HG03575 (cell line): ENCODE measurements around the gene LMO2.
A peak's percentile ranks its signal among the peaks of the same experiment; 100 is the strongest.

ENCODE experiments used
- ATAC-seq: cut with Tn5 transposase; IDR thresholded peaks from one replicate; pipeline ENCODE4 v1.9.1; 2021; ENCODE audit not compliant: unreplicated experiment, insufficient number of reproducible peaks, low FRiP score; ENCODE audit errors: extremely low read depth

Gene LMO2

GRCh38 chr11:33893711-33894397, 2.0 kb upstream of the LMO2 start:
- peak; percentile 47 for ATAC-seq

DNA sequence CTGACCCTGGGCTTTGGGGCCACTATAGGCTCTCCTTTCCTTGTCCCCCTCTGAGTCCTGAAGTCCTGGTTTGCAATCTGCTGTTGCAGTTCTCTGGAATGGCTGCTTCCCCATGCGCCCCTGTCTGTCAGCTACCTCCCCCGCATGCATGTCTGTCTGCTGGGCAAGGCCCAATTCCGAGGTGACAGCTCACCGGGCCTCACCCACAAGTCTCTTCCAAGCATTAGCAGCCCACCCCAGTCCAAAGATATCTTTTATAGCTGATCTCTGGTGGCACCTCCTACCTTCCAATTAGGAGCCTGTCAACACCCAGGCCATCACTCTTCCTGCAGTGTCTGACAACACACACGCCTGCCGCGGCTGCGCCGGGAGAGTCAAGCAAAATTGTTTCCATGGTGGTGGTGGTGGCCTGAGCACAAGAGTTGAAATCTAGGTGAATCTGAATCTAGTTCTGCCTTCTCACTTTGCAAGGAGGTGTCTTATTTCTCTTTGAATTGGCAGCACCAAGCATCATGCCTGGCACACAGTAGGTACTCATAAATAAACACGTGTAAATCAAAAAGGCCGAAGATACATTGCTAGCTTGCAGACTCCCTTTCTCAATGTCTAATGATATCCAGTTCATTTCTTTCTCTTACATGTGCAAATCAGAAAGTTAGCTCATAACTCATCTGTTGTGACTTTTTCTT, 1.2 kb upstream of the LMO2 start:
- ATAC-seq, result no peak

DNA sequence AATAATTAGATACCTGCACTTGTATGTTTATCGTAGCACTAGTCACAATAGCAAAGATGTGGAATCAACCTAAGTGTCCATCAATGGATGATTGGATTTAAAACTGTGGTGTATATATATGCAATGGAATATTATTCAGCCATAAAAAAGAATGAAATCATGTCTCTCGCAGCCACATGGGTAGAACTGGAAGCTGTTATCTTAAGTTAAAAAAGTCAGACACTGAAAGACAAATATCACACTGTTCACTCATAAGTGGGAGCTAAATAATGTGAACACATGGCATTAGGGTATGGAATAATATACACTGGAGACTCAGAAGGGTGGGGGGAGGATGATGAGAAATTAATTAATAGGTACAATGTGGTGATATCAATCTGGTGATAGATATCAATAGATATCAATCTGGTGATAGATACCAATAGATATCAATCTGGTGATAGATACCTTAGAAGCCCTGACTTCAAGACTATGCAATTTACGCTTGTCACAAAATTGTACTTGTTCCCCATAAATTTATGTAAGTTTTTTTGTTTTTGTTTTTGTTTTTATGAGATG, 2.0 kb downstream of the LMO2 start:
- ATAC-seq, result no peak

GRCh38 chr11:33889296-33889695, 2.6 kb downstream of the LMO2 start:
- no peak for ATAC-seq

- no peak for ATAC-seq
These were observed 4.0 kb downstream of the LMO2 start for GRCh38 chr11:33887886-33888285.

DNA sequence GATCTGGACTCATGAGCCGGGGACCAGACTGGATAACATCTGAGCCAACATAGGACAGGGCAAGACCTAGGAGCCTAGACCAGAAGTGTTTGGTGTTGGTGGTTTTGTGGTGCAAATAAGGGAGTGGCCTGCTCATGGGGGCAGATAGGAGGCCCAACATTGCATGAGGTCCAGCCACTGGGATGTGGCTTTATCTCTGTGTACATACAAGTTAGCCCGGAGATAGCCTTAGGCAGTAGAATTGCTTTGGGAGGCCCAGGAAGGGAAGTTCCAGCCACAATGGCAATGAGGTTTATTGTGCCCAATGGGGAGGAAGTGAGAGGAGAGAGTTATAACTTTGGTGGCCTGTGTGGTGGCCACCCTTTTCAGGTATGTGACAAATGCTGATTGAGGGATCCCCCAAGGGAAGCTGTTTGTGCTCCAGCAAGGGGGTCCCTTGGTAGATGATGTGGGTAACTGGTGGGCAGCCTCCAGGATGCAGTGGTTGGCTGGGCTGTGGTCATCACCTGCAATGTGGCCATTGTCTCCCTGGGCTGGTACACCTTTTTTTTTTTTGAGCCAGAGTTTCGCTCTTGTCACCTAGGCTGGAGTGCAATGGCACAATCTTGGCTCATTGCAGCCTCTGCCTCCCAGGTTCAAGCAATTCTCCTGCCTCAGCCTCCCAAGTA, 6.4 kb downstream of the LMO2 start:
- ATAC-seq, result no peak

- no peak for ATAC-seq
These were observed 7.3 kb downstream of the LMO2 start for GRCh38 chr11:33884601-33885000.

DNA sequence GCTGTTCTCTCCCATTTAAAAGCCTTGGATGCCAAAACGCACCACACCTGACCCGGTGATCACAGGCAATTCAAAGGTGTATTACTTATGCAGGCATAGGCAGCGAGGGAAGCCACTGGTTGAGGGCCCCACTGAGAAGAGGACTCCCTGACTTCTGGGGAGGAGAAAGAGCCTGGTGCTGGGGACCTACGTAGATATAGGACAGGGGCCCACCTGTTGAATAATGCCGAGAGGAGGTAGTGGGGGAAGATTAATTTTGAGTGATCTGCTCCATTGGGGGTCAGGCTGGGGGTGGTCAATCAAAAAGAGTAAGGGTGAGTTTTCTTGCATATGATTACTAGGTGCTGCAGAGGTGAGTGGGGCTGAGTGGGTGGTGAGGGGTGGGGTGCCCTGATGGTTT, 7.8 kb downstream of the LMO2 start:
- no peak for ATAC-seq

DNA sequence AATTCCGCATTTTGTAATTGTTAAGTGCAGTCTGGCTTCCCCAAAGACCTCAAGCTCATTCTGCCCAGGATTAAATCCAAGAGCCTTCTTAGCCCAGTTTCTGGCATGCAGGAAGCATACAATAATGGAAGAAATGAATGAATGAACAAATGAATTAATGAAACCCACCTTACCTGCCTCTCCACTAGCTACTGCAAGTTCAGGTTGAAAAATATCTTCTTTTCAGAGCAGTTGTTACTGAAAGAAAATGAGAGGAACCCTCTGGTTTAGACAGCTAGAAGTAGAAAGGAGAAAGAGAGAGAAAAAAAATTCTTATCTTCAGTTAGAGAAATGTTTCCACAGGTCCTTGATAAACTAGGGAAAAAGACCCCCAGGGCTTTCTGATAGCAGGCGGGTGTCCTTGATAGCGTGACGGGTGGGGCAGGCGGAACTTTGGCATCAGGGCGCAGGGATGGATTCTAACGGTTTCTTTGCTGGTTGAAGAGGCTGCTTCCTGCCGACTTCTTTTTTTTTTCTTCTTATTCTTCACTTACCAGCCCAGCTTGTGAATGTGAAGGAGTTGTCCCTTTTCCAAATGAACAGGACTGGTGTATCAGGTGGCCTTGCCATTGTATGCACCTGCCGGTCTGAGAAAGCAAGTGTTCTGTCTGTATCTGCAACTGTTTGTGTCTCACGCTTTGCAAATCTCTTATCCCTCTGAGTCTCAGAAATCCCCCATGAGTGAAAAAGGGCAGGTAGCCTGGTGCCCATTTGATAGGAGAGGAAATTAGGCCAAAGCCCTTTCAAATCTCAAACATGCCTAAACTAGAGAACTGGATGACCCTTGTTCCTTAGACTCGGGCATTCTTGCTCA, 10.0 kb downstream of the LMO2 start:
- no peak for ATAC-seq

DNA sequence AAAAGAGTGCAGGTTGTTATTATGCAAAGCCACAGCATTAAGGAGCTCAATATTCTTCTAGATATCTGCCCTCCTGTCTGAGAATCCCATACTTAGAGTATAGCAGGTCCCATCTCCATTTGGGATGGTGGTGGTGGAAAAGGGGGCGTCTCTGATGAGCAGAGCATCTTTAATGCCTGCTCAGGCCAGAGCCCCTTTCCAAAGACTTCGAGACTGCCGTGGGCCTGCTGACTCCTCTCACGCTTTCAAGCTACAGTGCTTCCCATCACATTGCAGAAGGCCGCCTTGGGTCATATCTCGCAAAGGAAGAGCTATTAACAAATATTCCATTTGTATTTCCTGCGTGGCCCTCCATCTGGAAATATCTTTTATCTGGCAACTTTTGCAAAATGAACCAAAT, 10.9 kb downstream of the LMO2 start:
- no peak for ATAC-seq

DNA sequence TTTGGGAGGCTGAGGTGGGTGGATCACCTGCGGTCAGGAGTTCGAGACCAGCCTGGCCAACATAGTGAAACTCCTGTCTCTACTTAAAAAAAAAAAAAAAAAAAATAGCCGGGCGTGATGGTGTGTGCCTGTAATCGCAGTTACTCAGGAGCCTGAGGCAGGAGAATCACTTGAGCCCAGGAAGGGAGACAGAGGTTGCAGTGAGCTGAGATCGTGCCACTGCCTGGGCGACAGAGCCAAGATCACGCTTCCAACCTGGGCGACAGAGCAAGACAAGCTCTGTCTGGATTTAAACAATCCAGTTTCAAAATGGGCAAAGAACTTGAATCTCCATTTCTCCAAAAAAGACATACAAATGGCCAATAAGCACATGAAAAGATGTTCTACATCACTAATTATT, 12.5 kb downstream of the LMO2 start:
- ATAC-seq, result no peak

DNA sequence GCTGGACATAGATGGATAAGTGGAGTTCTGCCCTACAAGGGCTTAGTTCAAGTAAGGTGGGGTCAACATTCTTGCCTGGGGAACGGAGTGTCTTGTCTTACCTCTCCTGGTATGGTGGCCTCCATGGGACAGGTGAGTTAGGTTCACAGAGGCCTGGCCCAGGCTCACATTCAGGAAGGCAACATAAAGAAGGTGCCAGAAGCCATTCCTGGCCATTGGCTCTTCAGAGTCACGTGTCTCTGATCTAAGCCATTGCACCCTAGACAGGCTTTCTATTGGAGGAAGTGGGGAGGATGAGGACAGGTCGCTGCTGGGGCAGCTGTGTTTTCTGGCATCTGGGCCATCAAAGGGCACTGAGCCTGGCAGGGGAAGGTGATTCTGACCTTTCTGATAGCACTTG, 14.8 kb downstream of the LMO2 start:
- no peak for ATAC-seq

GRCh38 chr11:33875621-33876294, 16.1 kb downstream of the LMO2 start:
- no peak for ATAC-seq

DNA sequence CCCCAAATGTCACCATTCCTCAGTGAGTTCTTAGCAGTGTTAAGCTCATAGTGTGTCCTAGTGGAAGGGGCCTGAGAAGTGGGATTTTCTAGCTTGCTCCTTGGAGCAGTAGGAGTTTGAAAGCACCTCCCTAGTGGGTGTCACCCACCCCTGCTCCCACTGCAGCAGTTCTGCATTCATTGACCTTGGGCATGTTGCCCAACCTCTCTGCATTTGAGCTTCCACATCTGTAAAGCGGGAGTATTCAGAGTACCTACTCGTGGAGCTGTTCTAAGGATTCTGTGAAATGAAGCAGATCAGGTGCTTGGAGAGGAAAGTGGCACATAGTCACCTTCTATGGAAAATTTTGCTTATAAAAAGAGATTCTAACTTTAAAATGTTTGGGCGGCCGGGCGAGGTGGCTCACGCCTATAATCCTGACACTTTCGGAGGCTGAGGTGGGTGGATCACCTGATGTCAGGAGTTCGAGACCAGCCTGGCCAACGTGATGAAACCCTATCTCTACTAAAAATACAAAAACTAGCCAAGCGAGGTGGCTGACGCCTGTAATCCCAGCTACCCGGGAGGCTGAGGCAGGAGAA, 16.9 kb downstream of the LMO2 start:
- no peak for ATAC-seq

- no peak for ATAC-seq
These were observed 17.4 kb downstream of the LMO2 start for GRCh38 chr11:33874433-33874832.

- no peak for ATAC-seq
These were observed 22.1 kb downstream of the LMO2 start for GRCh38 chr11:33869481-33870422.
